ENCODE measurements around the gene MAST4.
A peak's percentile ranks its signal among the peaks of the same experiment; 100 is the strongest.

Gene MAST4

GRCh38 chr5:66573733-66574132 lies 22.5 kb upstream of the MAST4 start:
- no peak overlapping the region for H3K4me3 ChIP-seq (ENCODE audit: low read length)
- no peak for TF ChIP-seq CTCF (conservative IDR thresholded peaks at IDR 0.05; ENCODE audit: low read length)
- no peak for DNase-seq (ENCODE audit: low read depth)

- peak; percentile 34 for DNase-seq (ENCODE audit: low read depth)
- no peak overlapping the region for H3K4me3 ChIP-seq (ENCODE audit: low read length)
- TF ChIP-seq CTCF (conservative IDR thresholded peaks at IDR 0.05; ENCODE audit: low read length): no peak
Measured at GRCh38 chr5:66582499-66583165, 13.6 kb upstream of the MAST4 start.

- DNase-seq (ENCODE audit: low read depth): no peak
- no peak overlapping the region for H3K4me3 ChIP-seq (ENCODE audit: low read length)
- no peak for TF ChIP-seq CTCF (conservative IDR thresholded peaks at IDR 0.05; ENCODE audit: low read length)
Measured at GRCh38 chr5:66585291-66585690, 10.9 kb upstream of the MAST4 start.

GRCh38 chr5:66587771-66588170 lies 8.4 kb upstream of the MAST4 start:
- no peak overlapping the region for H3K4me3 ChIP-seq (ENCODE audit: low read length)
- no peak for DNase-seq (ENCODE audit: low read depth)
- TF ChIP-seq CTCF (conservative IDR thresholded peaks at IDR 0.05; ENCODE audit: low read length): no peak

- peak; percentile 13 for DNase-seq (ENCODE audit: low read depth)
- no peak for TF ChIP-seq CTCF (conservative IDR thresholded peaks at IDR 0.05; ENCODE audit: low read length)
- peak overlapping the region; percentile 54 for H3K4me3 ChIP-seq (ENCODE audit: low read length)
Measured at GRCh38 chr5:66596636-66597182, 516 bp downstream of the MAST4 start.

- no peak for TF ChIP-seq CTCF (conservative IDR thresholded peaks at IDR 0.05; ENCODE audit: low read length)
- peak; percentile 3 for DNase-seq (ENCODE audit: low read depth)
- H3K4me3 ChIP-seq (ENCODE audit: low read length): peak overlapping the region; percentile 40
Measured at GRCh38 chr5:66597183-66597757, 1.1 kb downstream of the MAST4 start.

- no peak for TF ChIP-seq CTCF (conservative IDR thresholded peaks at IDR 0.05; ENCODE audit: low read length)
- DNase-seq (ENCODE audit: low read depth): no peak
- no peak overlapping the region for H3K4me3 ChIP-seq (ENCODE audit: low read length)
Measured at GRCh38 chr5:66602621-66603020, 6.4 kb downstream of the MAST4 start.
